HepG2 (cell line): ENCODE results near the gene ANKRD42. TPM values are rescaled to one million over a fixed set of nuclear protein-coding genes. Genes with fewer than 3 reads are reported as not detected.

Experiments
- CEBPG ChIP-seq: IDR thresholded peaks from 2 replicates; pipeline ENCODE4 v1.6.1; 2016
- DR1 ChIP-seq: sonication (generic); formaldehyde crosslinking; IDR thresholded peaks from 2 replicates; pipeline ENCODE4 v1.8.0; 2021; ENCODE audit warnings: mild to moderate bottlenecking, missing genetic modification reagents, inconsistent platforms
- HNRNPH1 ChIP-seq: fragments of 200-400 bp; formaldehyde crosslinking; optimal IDR thresholded peaks from 2 replicates; pipeline ENCODE3; 2017; ENCODE audit warnings: mild to moderate bottlenecking, low read depth, low read length
- KDM1A ChIP-seq: IDR thresholded peaks from 2 replicates; pipeline ENCODE4 v1.6.1; 2016; ENCODE audit warnings: missing compliant biosample characterization
- KDM5B ChIP-seq: sonication (generic); formaldehyde crosslinking; IDR thresholded peaks from 2 replicates; pipeline ENCODE4 v1.4.0; 2020; ENCODE audit warnings: missing genetic modification reagents, mild to moderate bottlenecking, borderline replicate concordance
- KLF11 ChIP-seq: IDR thresholded peaks from 2 replicates; pipeline ENCODE4 v1.6.1; 2016; ENCODE audit warnings: missing compliant biosample characterization
- KLF16 ChIP-seq, 2 experiments: sonication (generic) in 1 of 2; formaldehyde crosslinking in 1 of 2; IDR thresholded peaks; 2 replicates each; pipeline versions ENCODE4 v1.6.1 to v1.8.0; 2016 to 2023; ENCODE audit warnings: missing genetic modification reagents in 2 of 2, missing compliant biosample characterization in 1 of 2
- MLLT10 ChIP-seq: sonication (generic); formaldehyde crosslinking; IDR thresholded peaks from 2 replicates; pipeline ENCODE4 v1.4.0; 2020; ENCODE audit warnings: missing genetic modification reagents
- PITX1 ChIP-seq: sonication (generic); formaldehyde crosslinking; IDR thresholded peaks from 2 replicates; pipeline ENCODE4 v1.5.1; 2020; ENCODE audit warnings: mild to moderate bottlenecking, missing genetic modification reagents
- RFX5 ChIP-seq: IDR thresholded peaks from 2 replicates; pipeline ENCODE4 v1.6.1; 2011; ENCODE audit warnings: low read depth, low read length, improper control_type of control experiment
- SALL1 ChIP-seq: sonication (generic); formaldehyde crosslinking; IDR thresholded peaks from 2 replicates; pipeline ENCODE4 v1.8.0; 2022; ENCODE audit warnings: mild to moderate bottlenecking, missing genetic modification reagents
- TAF15 ChIP-seq: fragments of 200-400 bp; formaldehyde crosslinking; IDR thresholded peaks from one replicate; pipeline ENCODE4 v1.6.1; 2018; ENCODE audit warnings: mild to moderate bottlenecking, low read depth, low read length; ENCODE audit not compliant: poor library complexity, severe bottlenecking
- ZBTB21 ChIP-seq: sonication (generic); formaldehyde crosslinking; IDR thresholded peaks from 2 replicates; pipeline ENCODE4 v1.4.0; 2020; ENCODE audit warnings: missing genetic modification reagents
- ZC3H4 ChIP-seq: sonication (generic); formaldehyde crosslinking; IDR thresholded peaks from 2 replicates; pipeline ENCODE4 v1.4.0; 2020; ENCODE audit warnings: missing genetic modification reagents, borderline replicate concordance
- ZNF543 ChIP-seq: sonication (generic); formaldehyde crosslinking; IDR thresholded peaks from 2 replicates; pipeline ENCODE4 v1.4.0; 2020; ENCODE audit warnings: mild to moderate bottlenecking, missing genetic modification reagents
- ZNF547 ChIP-seq: sonication (generic); formaldehyde crosslinking; IDR thresholded peaks from 2 replicates; pipeline ENCODE4 v1.5.1; 2020; ENCODE audit warnings: mild to moderate bottlenecking, missing genetic modification reagents
- ZNF672 ChIP-seq: sonication (generic); formaldehyde crosslinking; IDR thresholded peaks from 2 replicates; pipeline ENCODE4 v1.8.1; 2022; ENCODE audit warnings: missing genetic modification reagents
- ZNF749 ChIP-seq: sonication (generic); formaldehyde crosslinking; IDR thresholded peaks from 2 replicates; pipeline ENCODE4 v1.8.0; 2022; ENCODE audit warnings: mild to moderate bottlenecking, missing genetic modification reagents, moderate library complexity, borderline replicate concordance
- polyA plus RNA-seq, 8 experiments: library from polyadenylated mRNA; depleted of rRNA in 3 of 8; stranded (reverse) in 7 of 8; unstranded in 1 of 8; fragments of >200 nt; fragmentation: Illumina TruSeq in 4 of 8; extraction: Trizol in 4 of 8; gene quantifications; 2 replicates each; pipeline versions ENCODE4 v1.2.1 to v1.2.3, GENCODE V29; 2011 to 2016; ENCODE audit warnings: low read depth in 4 of 8, missing spikeins in 1 of 8, mixed read lengths in 1 of 8; ENCODE audit not compliant: insufficient read depth in 1 of 8
- total RNA-seq, 5 experiments: library from RNA; depleted of rRNA; stranded (reverse); fragments of >200 nt; fragmentation: Illumina TruSeq; extraction: Trizol; gene quantifications; 2 replicates each; pipeline ENCODE4 v1.2.3, GENCODE V29; 2016; ENCODE audit warnings: low read depth in 1 of 5
- TF ChIP-seq, protein P1 (sequence below): sonication (generic); formaldehyde crosslinking; IDR thresholded peaks from 2 replicates; pipeline ENCODE4 v1.8.1; 2022; ENCODE audit warnings: low read depth, mild to moderate bottlenecking, missing genetic modification reagents
- TF ChIP-seq, protein P2 (sequence below): sonication (generic); formaldehyde crosslinking; IDR thresholded peaks from 2 replicates; pipeline ENCODE4 v1.4.0; 2020; ENCODE audit warnings: missing genetic modification reagents; ENCODE audit errors: not compliant biosample characterization
- TF ChIP-seq, protein P3 (sequence below): sonication (generic); formaldehyde crosslinking; conservative IDR thresholded peaks from 2 replicates; pipeline ENCODE4 v1.4.0; 2020; ENCODE audit warnings: mild to moderate bottlenecking, missing genetic modification reagents, moderate library complexity
- TF ChIP-seq, protein P4 (sequence below): sonication (generic); formaldehyde crosslinking; IDR thresholded peaks from 2 replicates; pipeline ENCODE4 v1.5.0; 2020; ENCODE audit warnings: missing genetic modification reagents

The ANKRD42 gene
- total and polyA plus RNA-seq, 2 of the 13 experiments (the other 11 are each of a cell fraction or from before 2014, with no cell fraction given) = 2.2 to 3.7 TPM

DNA sequence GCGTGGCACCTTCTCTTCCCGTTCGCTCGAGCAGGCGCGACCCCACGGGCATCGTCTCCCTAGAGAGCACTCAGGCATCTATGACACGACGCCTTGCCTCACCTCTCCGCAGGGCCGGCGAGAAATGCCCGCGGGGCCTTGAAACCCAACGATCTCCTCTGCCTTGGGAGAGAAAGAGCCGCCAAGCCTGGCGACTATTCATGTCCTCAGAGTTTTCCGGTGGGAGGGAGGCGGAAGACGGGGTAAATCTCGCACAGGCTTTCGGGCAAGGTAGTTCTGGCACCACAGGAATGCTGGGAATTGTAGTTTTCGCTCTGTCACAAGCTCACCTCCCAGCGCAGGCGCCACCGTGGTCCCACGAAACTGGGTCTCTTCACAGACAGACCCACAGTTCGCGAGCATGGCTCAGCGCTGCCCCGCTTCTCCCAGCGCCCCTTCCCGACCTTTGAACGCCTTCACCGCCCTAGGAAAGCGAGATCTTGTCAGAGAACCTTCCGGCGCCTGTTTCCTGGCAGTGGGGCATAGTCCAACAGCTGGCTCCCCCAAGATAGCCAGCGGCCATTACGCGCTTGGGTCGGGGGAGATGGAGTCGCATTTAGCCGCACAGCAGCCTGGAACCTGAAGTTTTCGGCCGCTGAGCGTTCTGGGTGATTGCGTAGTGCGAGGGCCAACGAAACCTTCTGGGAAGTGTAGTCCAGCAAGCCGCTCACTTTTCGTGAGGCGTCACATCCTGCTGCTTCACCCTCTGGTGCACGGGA lies 92.4 kb downstream of the ANKRD42 start, which contains the start of gene CCDC90B (continued):
- TF ChIP-seq MLLT10 (CRISPR knock-in tag) = no peak
- TF ChIP-seq ZC3H4 (CRISPR knock-in tag) = peak; percentile 80
- 0 out of 2 replicates have a peak, but pooled peaks have one; percentile 71 for TF ChIP-seq KLF11 (CRISPR knock-in tag)
- TF ChIP-seq KLF16 (CRISPR knock-in tag; IDR thresholded peaks at IDR 0.05) = peak in 1 of 2 experiments; percentile 62; a peak in 1 of 4 replicates
- peak; percentile 61; the same call in 1 of the 2 replicates for TF ChIP-seq KDM5B (CRISPR knock-in tag)
- peak; percentile 96 for TF ChIP-seq CEBPG (CRISPR knock-in tag)
- no peak for TF ChIP-seq RFX5
- no peak for TF ChIP-seq ZNF749 (CRISPR knock-in tag)
- peak; percentile 63 for TF ChIP-seq DR1 (CRISPR knock-in tag)
- TF ChIP-seq ZNF547 (CRISPR knock-in tag) = peak; percentile 58; the same call in 1 of the 2 replicates
- TF ChIP-seq, protein P1, sequence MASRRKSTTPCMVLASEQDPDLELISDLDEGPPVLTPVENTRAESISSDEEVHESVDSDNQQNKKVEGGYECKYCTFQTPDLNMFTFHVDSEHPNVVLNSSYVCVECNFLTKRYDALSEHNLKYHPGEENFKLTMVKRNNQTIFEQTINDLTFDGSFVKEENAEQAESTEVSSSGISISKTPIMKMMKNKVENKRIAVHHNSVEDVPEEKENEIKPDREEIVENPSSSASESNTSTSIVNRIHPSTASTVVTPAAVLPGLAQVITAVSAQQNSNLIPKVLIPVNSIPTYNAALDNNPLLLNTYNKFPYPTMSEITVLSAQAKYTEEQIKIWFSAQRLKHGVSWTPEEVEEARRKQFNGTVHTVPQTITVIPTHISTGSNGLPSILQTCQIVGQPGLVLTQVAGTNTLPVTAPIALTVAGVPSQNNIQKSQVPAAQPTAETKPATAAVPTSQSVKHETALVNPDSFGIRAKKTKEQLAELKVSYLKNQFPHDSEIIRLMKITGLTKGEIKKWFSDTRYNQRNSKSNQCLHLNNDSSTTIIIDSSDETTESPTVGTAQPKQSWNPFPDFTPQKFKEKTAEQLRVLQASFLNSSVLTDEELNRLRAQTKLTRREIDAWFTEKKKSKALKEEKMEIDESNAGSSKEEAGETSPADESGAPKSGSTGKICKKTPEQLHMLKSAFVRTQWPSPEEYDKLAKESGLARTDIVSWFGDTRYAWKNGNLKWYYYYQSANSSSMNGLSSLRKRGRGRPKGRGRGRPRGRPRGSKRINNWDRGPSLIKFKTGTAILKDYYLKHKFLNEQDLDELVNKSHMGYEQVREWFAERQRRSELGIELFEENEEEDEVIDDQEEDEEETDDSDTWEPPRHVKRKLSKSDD = 0 out of 2 replicates have a peak, but pooled peaks have one; percentile 22
- no peak for TF ChIP-seq ZBTB21
- TF ChIP-seq TAF15 = no peak
- TF ChIP-seq HNRNPH1 = no peak
- TF ChIP-seq, protein P2, sequence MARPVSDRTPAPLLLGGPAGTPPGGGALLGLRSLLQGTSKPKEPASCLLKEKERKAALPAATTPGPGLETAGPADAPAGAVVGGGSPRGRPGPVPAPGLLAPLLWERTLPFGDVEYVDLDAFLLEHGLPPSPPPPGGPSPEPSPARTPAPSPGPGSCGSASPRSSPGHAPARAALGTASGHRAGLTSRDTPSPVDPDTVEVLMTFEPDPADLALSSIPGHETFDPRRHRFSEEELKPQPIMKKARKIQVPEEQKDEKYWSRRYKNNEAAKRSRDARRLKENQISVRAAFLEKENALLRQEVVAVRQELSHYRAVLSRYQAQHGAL (CRISPR knock-in tag) = no peak
- no peak; the same call in 1 of the 2 replicates for TF ChIP-seq KDM1A (CRISPR knock-in tag)
- peak; percentile 38; the same call in 1 of the 2 replicates for TF ChIP-seq PITX1 (CRISPR knock-in tag)
- TF ChIP-seq, protein P3, sequence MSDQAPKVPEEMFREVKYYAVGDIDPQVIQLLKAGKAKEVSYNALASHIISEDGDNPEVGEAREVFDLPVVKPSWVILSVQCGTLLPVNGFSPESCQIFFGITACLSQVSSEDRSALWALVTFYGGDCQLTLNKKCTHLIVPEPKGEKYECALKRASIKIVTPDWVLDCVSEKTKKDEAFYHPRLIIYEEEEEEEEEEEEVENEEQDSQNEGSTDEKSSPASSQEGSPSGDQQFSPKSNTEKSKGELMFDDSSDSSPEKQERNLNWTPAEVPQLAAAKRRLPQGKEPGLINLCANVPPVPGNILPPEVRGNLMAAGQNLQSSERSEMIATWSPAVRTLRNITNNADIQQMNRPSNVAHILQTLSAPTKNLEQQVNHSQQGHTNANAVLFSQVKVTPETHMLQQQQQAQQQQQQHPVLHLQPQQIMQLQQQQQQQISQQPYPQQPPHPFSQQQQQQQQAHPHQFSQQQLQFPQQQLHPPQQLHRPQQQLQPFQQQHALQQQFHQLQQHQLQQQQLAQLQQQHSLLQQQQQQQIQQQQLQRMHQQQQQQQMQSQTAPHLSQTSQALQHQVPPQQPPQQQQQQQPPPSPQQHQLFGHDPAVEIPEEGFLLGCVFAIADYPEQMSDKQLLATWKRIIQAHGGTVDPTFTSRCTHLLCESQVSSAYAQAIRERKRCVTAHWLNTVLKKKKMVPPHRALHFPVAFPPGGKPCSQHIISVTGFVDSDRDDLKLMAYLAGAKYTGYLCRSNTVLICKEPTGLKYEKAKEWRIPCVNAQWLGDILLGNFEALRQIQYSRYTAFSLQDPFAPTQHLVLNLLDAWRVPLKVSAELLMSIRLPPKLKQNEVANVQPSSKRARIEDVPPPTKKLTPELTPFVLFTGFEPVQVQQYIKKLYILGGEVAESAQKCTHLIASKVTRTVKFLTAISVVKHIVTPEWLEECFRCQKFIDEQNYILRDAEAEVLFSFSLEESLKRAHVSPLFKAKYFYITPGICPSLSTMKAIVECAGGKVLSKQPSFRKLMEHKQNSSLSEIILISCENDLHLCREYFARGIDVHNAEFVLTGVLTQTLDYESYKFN = peak; percentile 56
- TF ChIP-seq, protein P4, sequence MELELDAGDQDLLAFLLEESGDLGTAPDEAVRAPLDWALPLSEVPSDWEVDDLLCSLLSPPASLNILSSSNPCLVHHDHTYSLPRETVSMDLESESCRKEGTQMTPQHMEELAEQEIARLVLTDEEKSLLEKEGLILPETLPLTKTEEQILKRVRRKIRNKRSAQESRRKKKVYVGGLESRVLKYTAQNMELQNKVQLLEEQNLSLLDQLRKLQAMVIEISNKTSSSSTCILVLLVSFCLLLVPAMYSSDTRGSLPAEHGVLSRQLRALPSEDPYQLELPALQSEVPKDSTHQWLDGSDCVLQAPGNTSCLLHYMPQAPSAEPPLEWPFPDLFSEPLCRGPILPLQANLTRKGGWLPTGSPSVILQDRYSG (CRISPR knock-in tag) = 0 out of 2 replicates have a peak, but pooled peaks have one; percentile 40
- TF ChIP-seq ZNF543 (CRISPR knock-in tag) = peak; percentile 90; the same call in 1 of the 2 replicates
- TF ChIP-seq ZNF672 (CRISPR knock-in tag) = no peak
- TF ChIP-seq SALL1 (CRISPR knock-in tag) = peak; percentile 89; the same call in 1 of the 2 replicates
